IgD-negative memory B cell (primary cell): ENCODE results near the gene SLC7A8. TPM values are rescaled to one million over a fixed set of nuclear protein-coding genes. Genes with fewer than 3 reads are reported as not detected.

Source experiments
- H3K27ac Mint-ChIP-seq, 3 donors: one replicate each; pipeline ENCODE4 v1.8.0; 2020 to 2022; ENCODE audit warnings: mild to moderate bottlenecking in 3 of 3, mixed read lengths in 3 of 3, moderate library complexity in 1 of 3
- H3K27me3 Mint-ChIP-seq: one replicate; pipeline ENCODE4 v1.8.0; 2021; ENCODE audit warnings: mixed read lengths
- H3K36me3 Mint-ChIP-seq: one replicate; pipeline ENCODE4 v1.8.0; 2020; ENCODE audit warnings: mild to moderate bottlenecking, mixed read lengths
- H3K4me1 Mint-ChIP-seq, 3 donors: one replicate each; pipeline ENCODE4 v1.8.0; 2020 to 2022; ENCODE audit warnings: mixed read lengths in 3 of 3, mild to moderate bottlenecking in 1 of 3
- H3K4me3 Mint-ChIP-seq, 4 donors: one replicate each; pipeline ENCODE4 v1.8.0; 2020 to 2022; ENCODE audit warnings: mild to moderate bottlenecking in 4 of 4, mixed read lengths in 4 of 4, moderate library complexity in 3 of 4
- H3K9me3 Mint-ChIP-seq, 3 donors: one replicate each; pipeline ENCODE4 v1.8.0; 2020 to 2021; ENCODE audit warnings: mixed read lengths in 3 of 3, mild to moderate bottlenecking in 1 of 3
- polyA plus RNA-seq: library from polyadenylated mRNA; unstranded; fragments of 300-500 nt; fragmentation: Illumina TruSeq; gene quantifications from one replicate; pipeline ENCODE4 v1.2.3, GENCODE V29; 2021

SLC7A8 gene
- polyA plus RNA-seq, 1 donor from 2014 or later = 0.25 TPM

- Mint-ChIP-seq H3K36me3 (no peaks in the 10 kb centered on the region), H3K9me3 (no peaks in the 10 kb centered on the region), H3K4me3 (no peak overlapping the region), H3K4me1 (peaks cover 0 to 6% (median 3%) of the 10 kb centered on the region in 3 donors), H3K27ac (no peak overlapping the region), H3K27me3 (peaks cover 6% of the 10 kb centered on the region)
Measured at GRCh38 chr14:23173031-23173430, 10.4 kb downstream of the SLC7A8 start.

DNA sequence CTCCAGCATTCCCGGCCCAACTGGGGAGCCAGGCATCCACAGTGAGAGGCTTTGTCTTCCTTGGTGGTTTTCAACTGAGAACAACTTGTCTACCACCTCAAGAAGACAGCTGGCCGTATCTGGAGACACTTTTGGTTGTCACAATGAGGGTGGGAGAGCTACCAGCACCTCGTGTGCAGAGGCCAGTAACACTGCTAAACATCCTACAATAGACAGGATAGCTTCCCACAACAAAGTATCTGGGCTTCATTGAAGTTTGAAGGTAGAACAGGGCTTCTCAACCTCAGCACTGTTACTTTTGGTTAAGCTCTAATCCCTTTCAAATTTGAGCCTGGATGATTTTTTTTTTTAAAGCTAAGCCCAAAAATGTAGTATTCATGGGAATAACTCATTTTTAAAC is 10.9 kb downstream of the SLC7A8 start:
- Mint-ChIP-seq H3K4me3 (no peak overlapping the region), H3K36me3 (no peaks in the 10 kb centered on the region), H3K4me1 (peaks cover 0 to 6% (median 3%) of the 10 kb centered on the region in 3 donors), H3K27ac (no peak overlapping the region), H3K9me3 (no peaks in the 10 kb centered on the region), H3K27me3 (peaks cover 6% of the 10 kb centered on the region)

DNA sequence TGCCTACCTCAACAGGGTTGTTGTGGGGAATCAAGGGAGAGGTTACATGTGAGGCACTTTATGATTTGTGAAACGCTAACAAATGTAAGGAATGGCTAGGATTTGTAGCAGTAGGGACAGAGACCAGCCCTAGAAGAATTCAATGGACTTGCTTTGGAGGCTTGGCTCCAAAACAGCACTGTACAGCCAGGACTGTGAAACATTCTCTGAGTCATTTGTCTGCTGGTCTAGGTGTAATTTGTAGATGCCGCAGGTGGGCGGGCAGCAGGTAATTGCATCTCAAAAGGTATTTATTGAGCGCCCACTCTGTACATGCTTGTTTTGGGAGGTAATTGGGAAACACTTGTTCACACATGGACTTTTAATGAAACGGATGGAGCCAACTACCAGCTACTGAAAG is 11.4 kb downstream of the SLC7A8 start:
- Mint-ChIP-seq H3K9me3 (no peaks in the 10 kb centered on the region), H3K27ac (no peak overlapping the region), H3K4me1 (peaks cover 0 to 6% (median 3%) of the 10 kb centered on the region in 3 donors), H3K36me3 (no peaks in the 10 kb centered on the region), H3K4me3 (no peak overlapping the region), H3K27me3 (peaks cover 6% of the 10 kb centered on the region)

DNA sequence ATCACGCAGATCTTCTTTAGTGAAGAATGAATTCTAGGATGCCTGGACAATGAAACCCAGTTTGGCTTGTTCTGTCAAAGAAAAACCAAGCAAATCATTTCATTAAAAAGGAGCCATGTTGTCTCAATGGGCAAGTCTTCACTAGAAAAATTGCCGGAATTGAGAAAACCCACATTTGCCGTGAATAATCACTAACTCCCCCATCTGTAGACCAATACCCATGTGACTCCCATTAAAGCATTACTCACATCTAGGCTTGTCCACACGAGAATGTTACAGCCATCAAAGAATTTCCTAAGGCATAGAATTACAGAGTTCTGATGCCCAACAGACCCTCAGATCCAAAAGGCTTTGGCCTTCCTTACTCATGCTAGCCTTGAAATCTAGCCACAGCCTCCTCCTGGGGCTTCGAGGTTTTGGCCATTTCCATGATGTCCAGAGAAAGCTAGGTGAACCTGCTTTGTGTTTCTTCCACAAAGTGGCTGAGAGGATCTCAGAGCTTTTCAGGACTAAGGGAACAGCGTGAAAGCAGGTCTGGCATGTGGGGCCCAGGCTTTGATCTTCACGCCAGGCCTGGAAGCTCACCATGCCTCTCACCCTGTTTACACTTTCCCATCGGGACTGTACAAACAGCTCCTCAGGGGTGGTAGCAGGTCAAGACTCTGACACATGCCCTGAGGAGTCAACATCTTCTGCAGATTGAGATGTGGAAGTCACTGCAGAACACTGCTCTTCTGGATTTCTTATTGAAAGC is 12.1 kb downstream of the SLC7A8 start:
- H3K27ac Mint-ChIP-seq = no peak overlapping the region
- peaks cover 6% of the 10 kb centered on the region for H3K27me3 Mint-ChIP-seq
- H3K9me3 Mint-ChIP-seq = no peaks in the 10 kb centered on the region
- no peak overlapping the region for H3K4me3 Mint-ChIP-seq
- no peaks in the 10 kb centered on the region for H3K36me3 Mint-ChIP-seq
- H3K4me1 Mint-ChIP-seq = peaks cover 0 to 6% (median 3%) of the 10 kb centered on the region in 3 donors

DNA sequence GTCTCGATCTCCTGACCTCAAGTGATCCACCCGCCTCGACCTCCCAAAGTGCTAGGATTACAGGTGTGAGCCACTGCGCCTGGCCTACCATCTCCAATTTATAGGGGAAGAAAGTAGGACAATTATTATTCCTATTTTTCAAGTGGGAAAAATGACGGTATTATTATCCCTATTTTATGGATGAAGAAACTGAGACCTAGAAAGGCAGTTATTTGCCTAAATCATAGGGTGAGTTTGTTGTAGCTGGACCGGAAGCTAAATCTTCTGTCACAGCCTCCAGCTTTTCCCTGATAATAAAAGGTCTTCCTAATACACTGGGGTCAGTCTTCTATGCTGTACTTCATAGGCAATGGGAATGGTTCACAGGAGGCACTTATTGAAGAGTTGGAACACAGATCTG is 13.8 kb downstream of the SLC7A8 start:
- Mint-ChIP-seq H3K9me3 (no peaks in the 10 kb centered on the region), H3K27ac (no peak overlapping the region), H3K27me3 (peaks cover 4% of the 10 kb centered on the region), H3K36me3 (peaks cover 3% of the 10 kb centered on the region), H3K4me1 (peaks cover 0 to 6% (median 3%) of the 10 kb centered on the region in 3 donors), H3K4me3 (no peak overlapping the region)

- Mint-ChIP-seq H3K9me3 (no peaks in the 10 kb centered on the region), H3K4me1 (peaks cover 0 to 6% (median 3%) of the 10 kb centered on the region in 3 donors), H3K4me3 (no peak overlapping the region), H3K27ac (no peak overlapping the region), H3K36me3 (peaks cover 3% of the 10 kb centered on the region), H3K27me3 (peaks cover 2% of the 10 kb centered on the region)
Measured at GRCh38 chr14:23168246-23168645, 15.2 kb downstream of the SLC7A8 start.

- Mint-ChIP-seq H3K27ac (no peak overlapping the region), H3K4me1 (peaks cover 0 to 3% (median 0%) of the 10 kb centered on the region in 3 donors), H3K9me3 (no peaks in the 10 kb centered on the region), H3K36me3 (peaks cover 3% of the 10 kb centered on the region), H3K4me3 (no peak overlapping the region), H3K27me3 (peaks cover 2% of the 10 kb centered on the region)
Measured at GRCh38 chr14:23167116-23167847, 16.2 kb downstream of the SLC7A8 start.

DNA sequence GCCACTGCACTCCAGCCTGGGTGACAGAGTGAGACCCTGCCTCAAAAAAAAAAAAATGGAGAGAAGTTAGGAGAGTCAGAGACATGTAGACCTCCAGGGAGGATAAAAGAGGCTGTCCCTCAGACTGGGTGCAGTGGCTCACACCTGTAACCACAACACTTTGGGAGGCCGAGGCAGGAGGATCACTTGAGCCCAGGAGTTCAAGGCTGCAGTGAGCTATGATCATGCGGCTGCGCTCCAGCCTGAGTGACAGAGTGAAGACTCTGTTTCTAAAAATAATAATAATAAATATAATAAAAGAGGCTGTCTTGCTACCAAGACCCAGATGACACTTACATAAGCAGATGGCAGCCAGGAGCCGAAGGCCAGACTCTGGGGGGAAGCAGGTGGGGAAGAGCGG is 18.5 kb downstream of the SLC7A8 start:
- Mint-ChIP-seq H3K36me3 (peaks cover 3% of the 10 kb centered on the region), H3K4me3 (no peak overlapping the region), H3K27ac (no peak overlapping the region), H3K9me3 (no peaks in the 10 kb centered on the region), H3K27me3 (no peaks in the 10 kb centered on the region), H3K4me1 (peaks cover 0 to 3% (median 1%) of the 10 kb centered on the region in 3 donors)

- Mint-ChIP-seq H3K27me3 (peaks cover 1% of the 10 kb centered on the region), H3K9me3 (no peaks in the 10 kb centered on the region), H3K4me3 (peak overlapping the region in 1 of 4 donors; percentile 6), H3K4me1 (peaks cover 0 to 1% (median 0%) of the 10 kb centered on the region in 3 donors), H3K36me3 (peaks cover 6% of the 10 kb centered on the region), H3K27ac (no peak overlapping the region)
Measured at GRCh38 chr14:23164250-23164649, 19.2 kb downstream of the SLC7A8 start.

DNA sequence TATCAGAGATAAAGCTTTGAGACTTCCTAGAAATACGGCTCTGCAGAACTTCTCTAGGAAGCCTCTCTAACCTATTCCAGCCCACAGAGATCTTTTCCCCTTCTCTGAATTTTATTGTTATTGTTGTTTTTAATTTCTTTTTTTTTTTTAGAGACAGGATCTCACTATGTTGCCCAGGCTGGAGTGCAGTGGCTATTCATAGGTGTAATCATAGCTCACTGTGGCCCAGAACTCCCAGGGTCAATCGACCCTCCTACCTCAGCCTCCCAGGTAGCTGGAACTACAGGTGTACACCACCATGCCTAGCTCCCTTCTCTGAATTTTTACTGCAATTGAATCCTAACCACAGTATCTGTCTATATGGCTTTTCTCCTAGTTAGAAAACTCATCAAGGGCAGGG is 19.6 kb downstream of the SLC7A8 start:
- Mint-ChIP-seq H3K4me1 (peaks cover 0 to 1% (median 0%) of the 10 kb centered on the region in 3 donors), H3K4me3 (no peak overlapping the region), H3K27me3 (peaks cover 2% of the 10 kb centered on the region), H3K36me3 (peaks cover 7% of the 10 kb centered on the region), H3K9me3 (no peaks in the 10 kb centered on the region), H3K27ac (no peak overlapping the region)

GRCh38 chr14:23162800-23163199 is 20.7 kb downstream of the SLC7A8 start:
- H3K4me1 Mint-ChIP-seq = peaks cover 0 to 1% (median 0%) of the 10 kb centered on the region in 3 donors
- H3K27ac Mint-ChIP-seq = no peak overlapping the region
- H3K27me3 Mint-ChIP-seq = peaks cover 2% of the 10 kb centered on the region
- H3K9me3 Mint-ChIP-seq = no peaks in the 10 kb centered on the region
- peaks cover 7% of the 10 kb centered on the region for H3K36me3 Mint-ChIP-seq
- H3K4me3 Mint-ChIP-seq = no peak overlapping the region

DNA sequence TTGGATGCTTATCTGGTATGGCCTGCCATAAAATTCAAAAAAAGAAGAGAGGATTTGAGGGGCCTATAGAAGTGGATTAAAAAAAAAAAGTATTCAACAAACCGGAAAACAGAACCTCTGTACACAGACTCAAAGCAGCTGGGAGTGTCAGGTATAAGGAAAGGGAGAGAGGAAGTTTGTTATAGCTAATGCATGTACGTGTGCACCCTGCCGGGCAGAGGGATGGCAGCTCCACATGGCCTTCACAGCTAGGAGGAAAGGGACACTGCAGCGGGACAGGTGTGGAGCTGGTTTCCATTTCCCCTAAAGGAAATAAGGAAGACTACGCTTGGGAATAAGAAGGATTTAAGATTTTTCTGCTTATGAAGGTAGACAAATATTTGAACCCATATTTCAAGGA is 21.5 kb downstream of the SLC7A8 start:
- no peak overlapping the region for H3K27ac Mint-ChIP-seq
- peaks cover 0 to 1% (median 0%) of the 10 kb centered on the region in 3 donors for H3K4me1 Mint-ChIP-seq
- H3K36me3 Mint-ChIP-seq = peaks cover 7% of the 10 kb centered on the region
- H3K27me3 Mint-ChIP-seq = peaks cover 2% of the 10 kb centered on the region
- no peak overlapping the region for H3K4me3 Mint-ChIP-seq
- H3K9me3 Mint-ChIP-seq = no peaks in the 10 kb centered on the region

DNA sequence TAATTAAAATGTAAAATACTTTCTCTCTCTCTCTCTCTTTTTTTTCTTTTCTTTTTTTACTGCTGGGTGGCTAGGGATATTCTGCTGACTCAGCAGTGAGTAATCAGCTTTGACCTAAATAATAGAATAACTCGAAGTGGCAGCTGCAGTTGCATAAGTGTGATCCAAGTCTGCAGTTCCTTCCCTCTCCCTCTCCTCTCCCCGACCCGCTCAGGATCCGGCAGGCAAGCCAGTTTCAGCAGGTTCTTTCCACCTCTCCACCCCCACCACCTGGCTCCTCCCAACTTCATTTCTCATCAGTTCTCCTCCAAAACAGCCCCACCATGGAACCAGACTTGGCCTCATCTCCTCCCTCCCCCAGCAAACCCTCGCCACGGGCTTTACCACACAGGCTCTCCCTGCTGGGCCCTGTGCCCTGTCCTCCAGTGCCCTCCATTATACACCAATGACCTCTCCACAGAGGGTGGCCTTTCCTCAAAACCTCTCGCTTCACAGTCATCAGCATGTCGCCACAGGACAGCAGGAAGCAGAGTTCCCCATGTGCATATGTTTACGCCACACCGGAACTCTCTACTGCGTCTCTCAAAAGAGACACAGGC is 22.4 kb downstream of the SLC7A8 start:
- Mint-ChIP-seq H3K27me3 (peaks cover 2% of the 10 kb centered on the region), H3K36me3 (peaks cover 4% of the 10 kb centered on the region), H3K4me1 (peaks cover 0 to 1% (median 0%) of the 10 kb centered on the region in 3 donors), H3K9me3 (peaks cover 0 to 3% (median 0%) of the 10 kb centered on the region in 3 donors), H3K27ac (no peak overlapping the region), H3K4me3 (peak overlapping the region in 1 of 4 donors; percentile 20)

- Mint-ChIP-seq H3K4me1 (peaks cover 0 to 1% (median 0%) of the 10 kb centered on the region in 3 donors), H3K27ac (no peak overlapping the region), H3K36me3 (peaks cover 4% of the 10 kb centered on the region), H3K4me3 (no peak overlapping the region), H3K27me3 (peaks cover 2% of the 10 kb centered on the region), H3K9me3 (peaks cover 0 to 3% (median 0%) of the 10 kb centered on the region in 3 donors)
Measured at GRCh38 chr14:23159532-23159931, 23.9 kb downstream of the SLC7A8 start.

DNA sequence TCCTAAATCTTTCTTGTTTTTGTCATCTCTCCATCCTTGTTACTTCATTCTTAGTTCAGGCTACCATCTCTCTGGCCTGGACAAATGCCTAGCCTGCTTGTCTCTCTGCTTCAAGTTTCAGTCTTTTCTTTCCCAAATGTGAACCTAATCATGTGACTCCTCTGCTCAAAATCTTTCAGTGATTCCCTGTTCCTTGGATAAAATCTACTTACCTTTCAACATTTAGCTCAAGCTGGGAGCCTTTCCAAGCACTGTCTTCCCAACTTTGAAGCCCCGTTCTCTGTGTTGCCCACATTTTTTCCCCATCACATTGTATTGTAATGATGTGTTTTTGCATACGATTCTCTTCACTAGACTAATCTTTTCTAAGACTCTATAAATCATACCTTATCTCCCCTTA is 24.7 kb downstream of the SLC7A8 start:
- Mint-ChIP-seq H3K9me3 (peaks cover 0 to 3% (median 0%) of the 10 kb centered on the region in 3 donors), H3K27ac (no peak overlapping the region), H3K4me3 (no peak overlapping the region), H3K36me3 (peaks cover 4% of the 10 kb centered on the region), H3K27me3 (peaks cover 2% of the 10 kb centered on the region), H3K4me1 (peaks cover 0 to 1% (median 0%) of the 10 kb centered on the region in 3 donors)
